Left kidney (tissue), 2 donors: ENCODE measurements around the gene GRK1. TPM values are rescaled to one million over a fixed set of nuclear protein-coding genes. Genes with fewer than 3 reads are reported as not detected.
"Not testable (repeated sequence)": the region's sequence is repeated elsewhere in the genome, so short reads cannot be mapped to it uniquely, and the experiment has no call there.

ENCODE experiments used
- DNase-seq: peaks from one replicate; pipeline ENCODE4 v3.0.0-alpha.2; 2013
- polyA plus RNA-seq: library from polyadenylated mRNA; unstranded; fragments of 120-200 nt; gene quantifications from one replicate; pipeline ENCODE4 v1.2.1, GENCODE V29; 2013; ENCODE audit not compliant: insufficient read length

The GRK1 gene
- polyA plus RNA-seq, 1 donor: 0.07 TPM

DNA sequence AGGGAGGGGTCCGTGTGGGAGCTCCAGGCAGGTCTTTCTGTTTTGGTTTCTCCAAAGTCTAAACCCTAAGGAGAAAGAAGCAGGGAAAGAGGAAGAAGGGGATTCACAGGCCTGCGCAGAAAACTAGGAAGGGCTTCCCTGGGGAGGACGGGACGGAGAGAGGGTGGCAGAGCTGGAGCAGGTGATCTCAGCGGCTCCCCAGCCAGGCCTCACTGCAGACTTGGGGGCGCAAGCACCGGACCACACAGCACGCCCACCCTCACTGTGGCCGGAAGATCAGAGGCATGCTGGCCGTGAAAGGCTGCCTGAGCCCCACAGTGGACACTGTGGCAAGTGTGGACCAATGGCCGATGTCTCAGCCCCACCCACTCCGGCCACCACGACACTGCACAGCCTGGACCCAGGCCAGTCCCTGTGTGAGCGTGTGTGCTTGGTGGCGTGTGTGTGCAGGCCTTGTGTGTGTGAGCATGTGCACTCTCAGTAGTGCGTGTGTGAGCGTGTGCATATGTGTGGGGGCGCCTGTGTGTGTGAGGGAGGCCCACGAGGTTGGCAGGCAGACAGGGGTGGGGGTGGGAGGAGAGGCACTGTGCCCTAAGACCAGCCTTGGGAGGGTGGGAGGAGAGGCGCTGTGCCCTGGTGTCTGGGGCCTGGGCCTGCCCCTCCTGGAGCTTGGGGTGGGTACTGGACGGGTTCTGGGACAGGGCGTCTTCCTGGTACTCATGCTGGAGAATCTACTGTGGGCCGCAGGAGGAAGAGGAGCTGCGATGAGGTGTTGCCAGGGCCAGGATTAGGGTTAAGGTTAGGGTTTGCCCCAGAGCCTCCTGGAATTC is 76.6 kb downstream of the GRK1 start:
- no peak for DNase-seq

DNA sequence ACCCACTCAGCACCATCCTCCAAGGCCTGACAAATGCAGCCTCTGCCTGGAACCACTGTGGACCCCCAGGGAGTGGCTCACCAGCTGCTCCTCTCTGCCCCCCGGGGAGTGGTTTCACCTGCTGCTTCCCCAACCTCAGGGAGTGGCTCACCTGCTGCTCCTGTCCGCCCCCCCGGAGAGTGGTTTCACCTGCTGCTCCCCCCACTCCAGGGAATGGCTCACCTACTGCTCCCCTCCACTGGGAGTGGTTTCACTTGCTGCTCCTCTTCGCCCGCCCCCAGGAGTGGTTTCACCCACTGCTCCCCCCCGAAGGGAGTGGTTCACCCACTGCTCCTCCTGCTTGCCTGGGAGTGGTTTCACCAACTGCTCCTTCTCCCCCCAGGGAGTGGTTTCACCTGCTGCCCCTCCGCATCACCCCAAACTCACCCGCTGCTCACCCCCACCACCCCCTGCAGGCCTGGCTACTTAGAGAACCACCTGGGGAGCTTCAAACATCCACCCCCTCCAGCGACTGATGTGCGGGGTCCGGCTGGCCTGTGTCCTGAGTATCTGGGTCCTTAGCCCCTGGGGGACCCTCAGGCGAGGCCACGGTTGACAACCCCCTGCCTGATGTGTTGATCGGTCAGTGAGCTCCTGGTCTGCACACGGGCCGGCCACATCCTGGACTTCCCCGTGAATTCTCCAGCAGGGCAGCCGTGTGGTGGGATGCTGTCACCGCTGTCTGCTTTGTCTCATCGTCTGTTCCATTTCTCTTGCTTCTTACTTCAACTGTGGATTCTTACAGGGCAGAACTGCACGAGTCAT is 77.4 kb downstream of the GRK1 start:
- no peak for DNase-seq

DNA sequence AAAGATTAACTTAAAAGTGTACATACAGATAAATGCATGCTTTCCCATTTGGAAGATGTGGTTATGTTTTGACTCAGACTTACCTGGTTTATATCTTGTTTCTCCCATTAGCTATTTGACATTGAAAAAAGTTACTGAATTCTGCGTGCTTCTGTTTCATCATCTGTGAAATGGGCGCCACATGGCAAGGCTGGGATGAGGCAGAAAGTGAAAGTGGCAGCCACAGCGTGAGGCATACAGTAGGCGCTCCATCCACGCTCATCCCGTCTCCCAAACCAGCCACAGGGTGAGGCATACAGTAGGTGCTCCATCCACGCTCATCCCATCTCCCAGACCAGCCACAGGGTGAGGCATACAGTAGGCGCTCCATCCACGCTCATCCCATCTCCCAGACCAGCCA is 78.0 kb downstream of the GRK1 start:
- no peak for DNase-seq

DNA sequence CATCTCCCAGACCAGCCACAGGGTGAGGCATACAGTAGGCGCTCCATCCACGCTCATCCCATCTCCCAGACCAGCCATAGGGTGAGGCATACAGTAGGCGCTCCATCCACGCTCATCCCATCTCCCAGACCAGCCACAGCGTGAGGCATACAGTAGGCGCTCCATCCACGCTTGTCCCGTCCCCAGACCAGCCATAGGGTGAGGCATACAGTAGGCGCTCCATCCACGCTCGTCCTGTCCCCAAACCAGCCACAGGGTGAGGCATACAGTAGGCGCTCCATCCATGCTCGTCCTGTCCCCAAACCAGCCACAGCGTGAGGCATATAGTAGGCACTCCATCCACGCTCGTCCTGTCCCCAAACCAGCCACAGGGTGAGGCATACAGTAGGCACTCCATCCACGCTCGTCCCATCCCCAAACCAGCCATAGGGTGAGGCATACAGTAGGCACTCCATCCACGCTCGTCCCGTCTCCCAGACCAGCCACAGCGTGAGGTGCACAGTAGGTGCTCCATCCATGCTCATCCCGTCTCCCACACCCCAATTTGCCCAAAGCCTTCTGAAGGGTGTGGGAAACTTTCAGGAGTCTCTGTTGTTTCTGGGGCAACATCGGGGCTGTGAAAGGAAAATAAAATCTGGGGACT is 78.6 kb downstream of the GRK1 start:
- DNase-seq: not testable (repeated sequence)

DNA sequence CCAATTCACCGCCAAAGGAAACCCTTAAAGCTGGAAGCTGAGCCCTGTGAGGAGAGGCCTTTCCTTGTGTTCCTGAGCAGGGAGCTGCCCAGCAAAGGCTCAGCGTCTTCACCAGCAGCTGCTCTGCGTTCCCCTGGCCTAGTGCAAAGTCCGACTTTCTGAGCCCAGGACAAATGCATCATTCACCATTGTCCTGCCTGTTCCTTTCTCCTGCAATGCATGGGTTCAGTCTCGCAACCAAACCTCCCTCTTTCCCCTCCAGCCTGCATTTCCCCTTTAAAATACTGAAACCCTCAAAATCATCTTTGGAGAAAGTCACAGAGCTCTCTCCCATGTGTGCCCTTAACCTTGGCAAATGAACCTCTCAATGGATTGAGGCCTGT is 79.1 kb downstream of the GRK1 start:
- no peak for DNase-seq

DNA sequence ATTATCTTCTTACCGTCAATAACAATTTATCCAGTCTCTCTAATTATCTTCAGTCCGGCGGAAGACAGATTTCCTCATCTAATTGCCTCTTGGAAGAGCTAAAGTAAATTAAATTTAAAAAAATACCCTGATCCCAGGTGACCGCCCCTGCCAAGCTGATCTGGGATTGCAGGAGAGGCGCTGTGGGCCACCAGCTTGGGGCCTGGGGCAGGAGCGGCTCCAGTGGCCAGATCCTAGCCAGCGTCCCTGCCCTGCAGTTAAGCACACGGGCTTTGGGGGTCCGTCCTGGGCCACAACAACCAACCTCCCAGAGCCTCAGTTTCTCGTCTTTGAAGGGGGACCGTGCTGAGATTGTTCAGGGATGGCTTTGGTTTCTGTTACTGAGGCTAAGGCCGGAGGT is 79.7 kb downstream of the GRK1 start:
- no peak for DNase-seq

DNA sequence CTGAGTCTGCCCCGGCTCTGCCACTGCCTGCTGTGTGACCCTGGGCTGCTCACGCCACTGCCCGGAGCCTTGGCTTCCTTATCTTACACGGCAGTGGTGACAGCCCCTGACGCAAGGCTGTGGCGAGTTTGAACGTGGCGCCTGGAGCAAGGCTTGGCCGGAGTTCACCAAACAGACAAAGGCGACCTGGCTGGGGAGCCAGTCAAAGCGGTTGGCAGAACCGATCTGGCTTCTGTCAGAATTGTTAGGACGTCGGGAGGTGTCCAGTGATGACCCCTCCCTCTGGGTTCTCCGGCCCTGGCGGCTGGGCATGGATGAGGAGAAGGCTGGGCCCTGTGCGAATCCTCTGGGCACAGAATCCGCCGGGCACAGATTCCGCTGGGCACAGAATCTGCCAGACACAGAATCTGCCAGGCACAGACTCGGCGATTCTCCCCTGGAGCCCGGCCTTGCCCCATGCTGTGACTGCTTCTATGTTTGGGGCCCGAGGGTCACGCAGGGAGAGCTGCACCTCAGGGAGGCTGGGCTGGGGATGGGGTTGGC is 80.3 kb downstream of the GRK1 start:
- no peak for DNase-seq

DNA sequence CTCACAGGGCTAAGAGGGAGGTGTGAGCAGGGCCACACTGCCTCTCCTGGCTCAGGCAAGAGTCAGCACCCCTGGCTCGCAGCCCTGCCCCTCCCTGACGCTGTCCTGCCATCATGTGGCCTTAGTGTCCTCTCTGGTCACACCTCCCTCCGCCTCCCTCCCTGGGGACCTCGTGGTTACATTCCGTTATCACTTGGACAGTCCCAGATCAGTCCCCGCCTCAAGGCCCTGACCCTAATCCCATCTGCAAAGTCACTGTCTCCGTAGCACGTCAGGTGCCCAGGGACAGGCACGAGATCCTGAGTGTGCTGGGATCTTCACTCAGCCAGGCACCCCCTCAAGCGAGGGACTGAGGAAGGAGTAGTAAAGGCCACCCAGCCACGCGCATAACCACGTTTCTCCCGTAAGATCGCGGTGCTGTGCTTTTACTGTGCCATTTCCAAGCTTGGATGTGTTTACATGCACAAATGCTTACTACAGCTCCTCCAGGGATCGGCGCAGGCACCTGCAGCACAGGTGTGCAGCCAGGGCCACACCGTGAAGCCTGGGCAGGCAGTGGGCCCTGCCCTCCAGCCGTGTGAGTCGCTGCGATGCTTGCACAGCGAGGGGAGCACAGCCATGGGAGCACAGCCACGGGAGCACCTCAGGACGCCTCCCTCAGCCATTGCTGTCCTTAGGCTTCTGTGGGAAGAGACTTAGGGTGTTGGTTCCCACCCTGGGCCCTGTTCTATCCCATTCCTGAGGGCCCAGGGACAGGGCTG is 81.3 kb downstream of the GRK1 start:
- no peak for DNase-seq

DNA sequence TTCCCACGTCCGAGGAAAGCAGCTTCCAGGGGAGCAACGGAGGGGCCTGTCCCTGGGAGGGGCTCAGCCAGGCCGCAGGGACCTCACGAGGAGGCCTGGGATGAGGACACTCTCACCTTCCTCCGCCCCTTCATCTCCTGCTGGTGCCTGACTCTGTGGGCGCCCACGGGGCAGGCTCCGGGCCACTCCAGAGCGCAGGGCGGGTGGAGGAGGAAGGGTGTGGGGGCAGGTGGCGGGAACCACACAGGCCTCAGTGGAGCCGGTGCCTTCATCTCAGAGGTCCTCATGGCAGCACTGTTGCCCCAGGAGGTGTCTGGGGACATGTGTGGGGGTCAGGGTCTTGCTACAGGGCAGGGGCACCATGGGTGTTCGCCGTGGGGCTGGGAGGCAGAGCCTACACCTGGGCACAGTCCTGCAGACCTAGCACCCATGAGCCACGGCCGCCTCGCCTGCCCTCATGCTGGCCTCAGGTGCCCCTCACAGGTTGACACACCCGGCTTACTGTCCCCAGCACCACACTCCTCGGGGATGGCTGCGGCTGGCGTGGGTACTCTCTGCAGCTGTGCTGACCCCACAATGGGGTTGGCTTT is 81.9 kb downstream of the GRK1 start:
- DNase-seq: no peak

DNA sequence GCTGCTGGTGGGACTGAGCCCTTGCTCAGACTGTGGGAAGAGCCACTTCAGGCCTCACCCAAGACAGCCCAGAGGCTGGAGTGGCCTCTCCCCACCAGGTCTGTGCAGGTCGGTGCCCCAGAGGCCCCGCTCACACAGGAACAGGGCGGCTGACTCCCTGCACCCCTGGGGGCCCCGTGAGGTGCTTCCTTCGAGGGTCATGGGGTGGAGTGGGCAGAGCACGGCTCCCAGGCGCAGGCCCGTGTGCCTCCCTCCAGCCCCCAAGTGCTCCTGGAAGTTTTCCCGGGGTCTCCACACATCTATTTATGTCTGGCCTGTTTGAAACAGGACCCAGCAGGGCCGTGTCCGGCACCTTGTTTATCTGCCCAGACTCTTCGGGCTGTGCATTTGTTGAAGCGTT is 82.5 kb downstream of the GRK1 start:
- no peak for DNase-seq

DNA sequence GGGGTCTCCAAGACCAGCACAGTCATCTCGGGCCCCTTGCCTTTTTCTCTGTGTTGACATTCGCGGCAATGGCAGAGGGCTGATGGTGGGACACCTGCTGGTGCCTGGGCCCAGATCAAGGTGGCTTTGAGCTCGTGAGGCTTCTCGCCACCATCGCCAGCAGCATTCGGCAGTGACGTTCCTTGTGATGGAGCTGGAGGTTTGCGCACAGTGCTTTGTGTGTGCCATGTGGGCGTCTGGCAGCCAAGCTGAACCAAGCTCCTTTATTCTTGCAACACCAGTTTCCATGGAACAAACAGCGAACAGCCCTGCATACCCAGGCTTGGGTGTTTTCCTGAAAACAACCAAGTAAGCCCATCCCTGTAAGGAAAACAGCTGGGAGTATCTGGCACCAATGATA is 82.9 kb downstream of the GRK1 start:
- no peak for DNase-seq

DNA sequence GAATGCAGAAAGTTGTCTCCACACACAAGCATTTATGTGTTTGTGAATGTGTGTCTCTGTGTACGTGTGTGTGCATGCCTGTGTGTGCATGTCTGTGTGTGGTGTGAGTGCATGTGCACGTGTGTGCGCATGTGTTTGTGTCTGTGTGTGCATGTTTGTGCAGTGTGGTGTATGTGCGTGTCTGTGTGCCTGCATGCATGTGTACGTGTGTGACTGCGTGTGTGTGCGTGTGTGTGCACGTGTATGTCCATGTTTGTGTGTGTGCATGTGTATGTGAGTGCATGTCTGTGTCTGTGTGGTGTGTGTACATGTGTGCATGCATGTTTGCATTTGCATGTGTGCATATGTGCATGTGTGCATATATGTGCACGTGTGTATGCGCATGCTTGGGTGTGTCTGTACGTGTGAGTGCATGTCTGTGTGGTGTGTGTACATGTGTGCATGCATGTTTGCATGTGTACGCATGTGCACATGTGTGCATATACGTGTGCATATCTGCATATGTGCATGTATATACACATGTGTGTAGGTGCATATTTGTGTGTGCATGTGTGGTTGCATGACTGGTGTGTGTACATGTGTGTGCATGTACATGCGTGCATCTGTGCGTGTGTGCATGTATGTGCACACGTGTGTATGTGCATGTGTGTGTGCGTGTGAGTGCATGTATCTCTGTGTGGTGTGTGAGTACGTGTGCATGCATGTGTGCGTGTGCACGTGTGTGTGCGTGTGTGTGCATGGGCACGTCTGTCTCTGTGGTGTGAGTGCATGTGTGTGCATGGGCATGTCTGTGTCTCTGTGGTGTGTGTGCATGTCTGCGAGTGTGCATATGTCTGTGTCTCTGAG is 83.8 kb downstream of the GRK1 start:
- no peak for DNase-seq

DNA sequence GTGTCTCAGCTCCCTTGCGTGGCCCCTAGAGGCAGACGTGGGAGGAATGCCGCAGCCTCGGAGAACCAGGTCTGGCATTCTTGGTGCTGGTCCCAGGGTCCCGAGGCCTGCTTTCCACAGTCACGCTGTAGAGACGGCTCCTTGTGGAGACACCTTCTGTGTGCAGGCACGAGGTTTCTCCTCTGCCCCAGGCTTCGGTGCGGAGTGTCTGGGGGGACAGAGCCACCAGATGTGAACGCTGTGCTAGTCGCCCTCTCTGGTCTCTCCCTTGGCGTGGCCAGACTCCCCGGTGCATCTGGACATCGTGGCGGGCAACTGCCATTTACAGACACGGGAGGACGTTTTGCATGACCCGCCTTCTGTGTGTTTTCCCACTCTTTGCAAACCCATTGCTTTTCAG is 84.5 kb downstream of the GRK1 start:
- no peak for DNase-seq

DNA sequence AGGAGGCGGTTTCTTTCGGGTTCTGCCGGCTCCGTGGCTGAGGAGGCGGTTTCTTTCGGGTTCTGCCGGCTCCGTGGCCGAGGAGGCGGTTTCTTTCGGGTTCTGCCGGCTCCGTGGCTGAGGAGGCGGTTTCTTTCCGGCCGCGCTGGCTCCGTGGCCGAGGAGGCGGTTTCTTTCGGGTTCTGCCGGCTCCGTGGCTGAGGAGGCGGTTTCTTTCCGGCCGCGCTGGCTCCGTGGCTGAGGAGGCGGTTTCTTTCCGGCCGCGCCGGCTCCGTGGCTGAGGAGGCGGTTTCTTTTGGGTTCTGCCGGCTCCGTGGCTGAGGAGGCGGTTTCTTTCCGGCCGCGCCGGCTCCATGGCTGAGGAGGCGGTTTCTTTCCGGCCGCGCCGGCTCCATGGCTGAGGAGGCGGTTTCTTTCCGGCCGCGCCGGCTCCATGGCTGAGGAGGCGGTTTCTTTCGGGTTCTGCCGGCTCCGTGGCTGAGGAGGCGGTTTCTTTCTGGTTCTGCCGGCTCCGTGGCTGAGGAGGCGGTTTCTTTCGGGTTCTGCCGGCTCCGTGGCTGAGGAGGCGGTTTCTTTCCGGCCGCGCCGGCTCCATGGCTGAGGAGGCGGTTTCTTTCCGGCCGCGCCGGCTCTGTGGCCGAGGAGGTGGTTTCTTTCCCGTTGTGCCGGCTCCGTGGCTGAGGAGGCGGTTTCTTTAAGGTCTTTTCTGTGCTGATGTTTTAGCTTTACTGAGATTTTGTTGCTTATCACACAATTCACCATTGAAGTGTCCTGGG is 85.4 kb downstream of the GRK1 start:
- not testable (repeated sequence) for DNase-seq

DNA sequence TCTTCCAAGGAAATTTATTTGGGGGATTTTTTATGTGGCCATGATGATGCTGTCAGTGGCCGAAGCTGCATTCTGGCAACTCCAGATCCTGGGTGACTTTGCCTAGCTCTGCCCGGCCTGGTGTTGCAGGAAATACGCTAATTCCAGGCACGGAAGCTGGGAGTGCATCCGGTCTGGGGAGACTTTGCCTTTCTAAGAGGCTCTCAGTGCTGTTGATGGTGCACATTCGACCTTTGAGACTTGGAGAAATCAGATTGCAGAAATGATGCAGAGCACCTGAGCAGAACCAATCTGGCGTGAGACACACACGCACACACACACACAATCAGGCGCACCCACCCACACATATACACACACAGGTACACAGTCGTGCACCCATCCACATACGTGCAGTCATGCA is 86.2 kb downstream of the GRK1 start:
- DNase-seq: no peak

DNA sequence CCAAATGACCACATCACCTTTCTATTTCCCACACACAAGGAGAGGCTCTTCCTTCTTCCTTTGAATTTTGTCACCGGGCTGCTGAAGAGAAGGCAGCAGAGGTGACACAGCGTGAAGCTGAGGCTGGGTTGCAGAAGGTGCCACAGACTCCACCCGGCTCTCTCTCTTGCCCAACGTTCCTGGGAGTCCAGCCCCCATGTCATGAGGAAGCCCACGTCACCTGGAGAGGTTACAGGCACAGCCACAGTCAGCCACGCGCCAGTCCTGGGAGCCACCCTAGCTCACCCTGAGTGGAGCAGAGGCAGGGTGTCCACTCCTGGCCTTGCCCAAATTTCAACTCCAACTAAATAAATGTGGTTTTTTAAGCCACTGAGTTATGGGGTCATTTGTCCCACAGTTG is 87.2 kb downstream of the GRK1 start:
- DNase-seq: no peak

DNA sequence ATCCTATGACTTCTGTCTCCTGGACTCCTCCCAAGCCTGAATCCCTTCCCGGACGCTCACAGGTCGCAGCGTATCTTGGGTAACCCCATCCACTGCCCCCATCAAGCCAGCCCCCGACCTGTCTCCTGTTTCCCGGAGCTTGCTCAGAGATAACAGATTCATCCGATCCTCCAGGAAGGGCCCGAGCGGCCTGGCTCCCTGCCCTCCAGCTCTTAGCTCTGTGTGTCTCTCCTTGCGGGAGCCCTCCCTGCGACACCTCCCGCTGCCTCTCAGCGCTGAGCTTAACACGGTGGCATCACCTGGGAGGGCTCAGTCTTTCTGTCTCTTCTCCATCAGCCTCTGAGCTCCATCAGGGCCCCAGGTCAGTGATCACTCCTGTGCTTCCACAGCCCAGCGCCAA is 87.7 kb downstream of the GRK1 start:
- no peak for DNase-seq

DNA sequence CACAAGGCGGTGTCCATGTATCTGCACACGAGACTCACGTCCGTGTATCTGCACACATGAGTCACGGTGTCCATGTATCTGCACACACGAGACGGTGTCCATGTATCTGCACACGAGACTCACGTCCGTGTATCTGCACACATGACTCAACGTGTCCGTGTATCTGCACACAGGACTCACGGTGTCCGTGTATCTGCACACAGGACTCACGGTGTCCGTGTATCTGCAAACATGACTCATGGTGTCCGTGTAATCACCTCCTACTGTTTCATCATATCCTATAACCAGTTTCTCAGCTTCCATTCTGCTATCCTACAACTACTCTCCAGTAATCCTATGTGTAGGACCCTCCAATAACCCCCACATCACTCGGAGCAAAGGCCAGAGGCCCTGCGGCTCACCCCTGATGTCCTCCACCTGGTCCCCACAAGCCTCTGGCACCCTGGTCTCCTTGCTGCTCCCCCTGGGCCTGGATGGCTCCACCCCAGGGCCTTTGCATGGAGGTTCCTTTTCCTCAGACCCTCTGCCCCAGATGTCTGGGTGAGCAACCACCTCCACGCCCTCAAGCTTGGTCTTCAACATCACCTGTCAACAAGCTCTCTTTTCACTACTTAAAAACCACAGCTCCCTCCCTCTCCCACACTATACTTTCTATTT is 89.5 kb downstream of the GRK1 start:
- DNase-seq: no peak
